Neural cell (in vitro differentiated cells): ENCODE results near the gene VPS35L.

Experiments used
- EP300 ChIP-seq: fragments of 450-650 bp; conservative IDR thresholded peaks from 2 replicates; pipeline ENCODE4 v1.6.1; 2014; ENCODE audit warnings: antibody characterized with exemption, mild to moderate bottlenecking, moderate library complexity; ENCODE audit not compliant: poor library complexity, severe bottlenecking
- TF ChIP-seq, protein P1 (sequence below): fragments of 450-650 bp; IDR thresholded peaks from 2 replicates; pipeline ENCODE4 v1.5.1; 2014; ENCODE audit warnings: antibody characterized with exemption, mild to moderate bottlenecking, moderate library complexity; ENCODE audit not compliant: poor library complexity, severe bottlenecking

- TF ChIP-seq, protein P1, sequence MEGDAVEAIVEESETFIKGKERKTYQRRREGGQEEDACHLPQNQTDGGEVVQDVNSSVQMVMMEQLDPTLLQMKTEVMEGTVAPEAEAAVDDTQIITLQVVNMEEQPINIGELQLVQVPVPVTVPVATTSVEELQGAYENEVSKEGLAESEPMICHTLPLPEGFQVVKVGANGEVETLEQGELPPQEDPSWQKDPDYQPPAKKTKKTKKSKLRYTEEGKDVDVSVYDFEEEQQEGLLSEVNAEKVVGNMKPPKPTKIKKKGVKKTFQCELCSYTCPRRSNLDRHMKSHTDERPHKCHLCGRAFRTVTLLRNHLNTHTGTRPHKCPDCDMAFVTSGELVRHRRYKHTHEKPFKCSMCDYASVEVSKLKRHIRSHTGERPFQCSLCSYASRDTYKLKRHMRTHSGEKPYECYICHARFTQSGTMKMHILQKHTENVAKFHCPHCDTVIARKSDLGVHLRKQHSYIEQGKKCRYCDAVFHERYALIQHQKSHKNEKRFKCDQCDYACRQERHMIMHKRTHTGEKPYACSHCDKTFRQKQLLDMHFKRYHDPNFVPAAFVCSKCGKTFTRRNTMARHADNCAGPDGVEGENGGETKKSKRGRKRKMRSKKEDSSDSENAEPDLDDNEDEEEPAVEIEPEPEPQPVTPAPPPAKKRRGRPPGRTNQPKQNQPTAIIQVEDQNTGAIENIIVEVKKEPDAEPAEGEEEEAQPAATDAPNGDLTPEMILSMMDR: no peak
- TF ChIP-seq EP300: no peak
These were observed 126.1 kb downstream of the VPS35L start for GRCh38 chr16:19681637-19682036.
